Measurements from ENCODE around the gene FNDC3B.

DNA sequence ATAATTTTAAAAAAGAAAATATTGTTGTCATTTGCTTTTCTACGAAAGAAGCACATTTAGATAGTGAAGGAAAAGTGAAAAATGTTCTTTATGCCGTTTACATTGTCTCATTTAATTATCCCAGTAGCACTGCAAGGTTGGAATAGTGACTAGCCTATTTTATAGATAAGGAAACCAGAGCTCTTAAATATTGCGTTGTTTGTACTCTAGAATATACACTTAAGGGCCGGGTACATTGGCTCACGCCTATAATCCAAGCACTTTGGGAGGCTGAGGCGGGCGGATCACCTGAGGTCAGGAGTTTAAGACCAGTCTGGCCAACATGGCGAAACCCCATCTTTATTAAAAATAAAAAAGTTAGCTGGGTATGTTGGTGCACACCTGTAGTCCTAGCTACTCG, 127.5 kb downstream of the FNDC3B start:
- TF ChIP-seq, protein P1, sequence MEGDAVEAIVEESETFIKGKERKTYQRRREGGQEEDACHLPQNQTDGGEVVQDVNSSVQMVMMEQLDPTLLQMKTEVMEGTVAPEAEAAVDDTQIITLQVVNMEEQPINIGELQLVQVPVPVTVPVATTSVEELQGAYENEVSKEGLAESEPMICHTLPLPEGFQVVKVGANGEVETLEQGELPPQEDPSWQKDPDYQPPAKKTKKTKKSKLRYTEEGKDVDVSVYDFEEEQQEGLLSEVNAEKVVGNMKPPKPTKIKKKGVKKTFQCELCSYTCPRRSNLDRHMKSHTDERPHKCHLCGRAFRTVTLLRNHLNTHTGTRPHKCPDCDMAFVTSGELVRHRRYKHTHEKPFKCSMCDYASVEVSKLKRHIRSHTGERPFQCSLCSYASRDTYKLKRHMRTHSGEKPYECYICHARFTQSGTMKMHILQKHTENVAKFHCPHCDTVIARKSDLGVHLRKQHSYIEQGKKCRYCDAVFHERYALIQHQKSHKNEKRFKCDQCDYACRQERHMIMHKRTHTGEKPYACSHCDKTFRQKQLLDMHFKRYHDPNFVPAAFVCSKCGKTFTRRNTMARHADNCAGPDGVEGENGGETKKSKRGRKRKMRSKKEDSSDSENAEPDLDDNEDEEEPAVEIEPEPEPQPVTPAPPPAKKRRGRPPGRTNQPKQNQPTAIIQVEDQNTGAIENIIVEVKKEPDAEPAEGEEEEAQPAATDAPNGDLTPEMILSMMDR (IDR thresholded peaks at IDR 0.05), result no peak
- no peak for TF ChIP-seq POLR2AphosphoS5 (IDR thresholded peaks at IDR 0.05; ENCODE audit: insufficient read depth in 1 of 2, low read depth in 1 of 2)
- no peak for TF ChIP-seq POLR2A (IDR thresholded peaks at IDR 0.05)

Data from vagina (tissue), 2 donors.